SK-N-SH (cell line): ENCODE measurements around the gene BCL11B. TPM values are rescaled to one million over a fixed set of nuclear protein-coding genes. Genes with fewer than 3 reads are reported as not detected.
A peak's percentile ranks its signal among the peaks of the same experiment; 100 is the strongest.

Experiments used
- CTCF ChIA-PET: fragments of 300-600, 350-600 bp; formaldehyde crosslinking; extraction: SDS; loops from one replicate; lab custom pipeline; 2021; lab: Yijun Ruan, JAX
- POLR2A ChIA-PET: fragments of 350-600 bp; sonication (Branson Sonifier 250); formaldehyde crosslinking; extraction: SDS; loops from one replicate; lab custom pipeline; 2020; ENCODE audit warnings: antibody characterized with exemption, inconsistent platforms; lab: Yijun Ruan, JAX
- DNase-seq: peaks from one replicate; pipeline ENCODE4 v3.0.0; 2012
- H2AFZ ChIP-seq: fragments of 200-600 bp; sonication (generic); 2 replicates; pipeline ENCODE4 v1.8.1; 2016; ENCODE audit warnings: antibody characterized with exemption, mild to moderate bottlenecking, low read depth
- H3F3A ChIP-seq: fragments of 200-600 bp; sonication (generic); replicated peaks from 2 replicates; pipeline ENCODE3; 2016; ENCODE audit warnings: antibody characterized with exemption, mild to moderate bottlenecking; ENCODE audit not compliant: insufficient read depth
- H3K27ac ChIP-seq, 2 experiments: fragments of 200-500 bp in 1 of 2; fragments of 200-600 bp in 1 of 2; sonication (Bioruptor generic) in 1 of 2; sonication (generic), shearing (Covaris generic) in 1 of 2; 2 replicates each; pipeline versions ENCODE4 v1.5.1 to v1.6.1; 2014 to 2016; ENCODE audit warnings: low read depth in 2 of 2, inconsistent platforms in 1 of 2, low read length in 1 of 2, mild to moderate bottlenecking in 1 of 2, mixed read lengths in 1 of 2
- H3K27me3 ChIP-seq: fragments of 200-600 bp; sonication (generic), shearing (Covaris generic); 2 replicates; pipeline ENCODE4 v1.6.1; 2016; ENCODE audit warnings: mixed run types; ENCODE audit not compliant: insufficient read depth
- H3K36me3 ChIP-seq, 2 experiments: fragments of 200-500 bp in 1 of 2; fragments of 200-600 bp in 1 of 2; sonication (Bioruptor generic) in 1 of 2; sonication (generic) in 1 of 2; replicated peaks in 1 of 2; 2 replicates each; pipeline versions ENCODE3 to v1.5.1; 2014 to 2016; ENCODE audit warnings: low read length in 1 of 2, mild to moderate bottlenecking in 1 of 2; ENCODE audit not compliant: insufficient read depth in 2 of 2, control insufficient read depth in 1 of 2
- H3K4me1 ChIP-seq, 2 experiments: fragments of 200-500 bp in 1 of 2; fragments of 200-600 bp in 1 of 2; sonication (Bioruptor generic) in 1 of 2; sonication (generic), shearing (Covaris generic) in 1 of 2; 2 replicates each; pipeline versions ENCODE4 v1.5.1 to v1.6.1; 2014 to 2016; ENCODE audit warnings: low read depth in 1 of 2, low read length in 1 of 2, mixed run types in 1 of 2; ENCODE audit not compliant: insufficient read depth in 2 of 2, control insufficient read depth in 1 of 2
- H3K4me2 ChIP-seq: fragments of 200-600 bp; sonication (generic), shearing (Covaris generic); 2 replicates; pipeline ENCODE4 v1.6.1; 2017; ENCODE audit warnings: mixed run types
- H3K4me3 ChIP-seq, 2 experiments: fragments of 200-500 bp in 1 of 2; fragments of 200-600 bp in 1 of 2; sonication (Bioruptor generic) in 1 of 2; sonication (generic), shearing (Covaris generic) in 1 of 2; 2 replicates each; pipeline versions ENCODE4 v1.5.1 to v1.8.1; 2014 to 2016; ENCODE audit warnings: low read depth in 2 of 2, inconsistent platforms in 1 of 2, low read length in 1 of 2, mild to moderate bottlenecking in 1 of 2, mixed read lengths in 1 of 2, moderate library complexity in 1 of 2
- H3K79me2 ChIP-seq: fragments of 200-600 bp; sonication (generic); 2 replicates; pipeline ENCODE4 v1.8.1; 2017; ENCODE audit warnings: mild to moderate bottlenecking; ENCODE audit not compliant: insufficient read depth
- H3K9ac ChIP-seq: fragments of 200-600 bp; sonication (generic); 2 replicates; pipeline ENCODE4 v1.6.1; 2017; ENCODE audit warnings: mixed run types
- H3K9me2 ChIP-seq: fragments of 200-600 bp; sonication (generic); 2 replicates; pipeline ENCODE4 v1.6.1; 2017; ENCODE audit warnings: mixed run types
- H3K9me3 ChIP-seq: fragments of 200-600 bp; sonication (generic); 2 replicates; pipeline ENCODE4 v1.6.1; 2017; ENCODE audit warnings: mixed run types, mild to moderate bottlenecking, moderate library complexity
- H4K20me1 ChIP-seq: fragments of 200-600 bp; sonication (generic); 2 replicates; pipeline ENCODE4 v1.6.1; 2017; ENCODE audit warnings: mild to moderate bottlenecking, mixed run types; ENCODE audit not compliant: insufficient read depth
- CTCF ChIP-seq: fragments of 200-600 bp; sonication (generic); IDR thresholded peaks from 2 replicates; pipeline ENCODE4 v1.6.1; 2017; ENCODE audit warnings: antibody characterized with exemption, mild to moderate bottlenecking, moderate library complexity
- ELF1 ChIP-seq: IDR thresholded peaks from 2 replicates; pipeline ENCODE4 v1.4.0; 2012
- FOSL2 ChIP-seq: IDR thresholded peaks from 2 replicates; pipeline ENCODE4 v1.4.0; 2012; ENCODE audit warnings: low read depth, mild to moderate bottlenecking, moderate library complexity, borderline replicate concordance
- FOXJ3 ChIP-seq: sonication (generic); formaldehyde crosslinking; IDR thresholded peaks from 2 replicates; pipeline ENCODE4 v1.5.1; 2020; ENCODE audit warnings: mild to moderate bottlenecking, missing genetic modification reagents
- GATA2 ChIP-seq: sonication (generic); formaldehyde crosslinking; IDR thresholded peaks from 2 replicates; pipeline ENCODE4 v1.5.0; 2020; ENCODE audit warnings: mild to moderate bottlenecking, missing genetic modification reagents
- MEF2A ChIP-seq: IDR thresholded peaks from 2 replicates; pipeline ENCODE4 v1.4.0; 2012; ENCODE audit warnings: low read depth, borderline replicate concordance
- POLR2AphosphoS5 ChIP-seq: IDR thresholded peaks from 2 replicates; pipeline ENCODE4 v1.6.1; 2012; ENCODE audit warnings: low read depth, low read length
- REST ChIP-seq: IDR thresholded peaks from 2 replicates; pipeline ENCODE4 v1.6.1; 2012; ENCODE audit warnings: mild to moderate bottlenecking, low read depth, low read length, moderate library complexity
- SIN3A ChIP-seq: IDR thresholded peaks from 2 replicates; pipeline ENCODE4 v1.6.1; 2012; ENCODE audit warnings: low read depth, mild to moderate bottlenecking, low read length, moderate library complexity, borderline replicate concordance
- TCF12 ChIP-seq: IDR thresholded peaks from 2 replicates; pipeline ENCODE4 v1.4.0; 2012
- USF1 ChIP-seq: IDR thresholded peaks from 2 replicates; pipeline ENCODE4 v1.4.0; 2012; ENCODE audit warnings: low read depth, borderline replicate concordance
- USF2 ChIP-seq: fragments of 150-350 bp; IDR thresholded peaks from 2 replicates; pipeline ENCODE4 v1.6.1; 2017; ENCODE audit warnings: antibody characterized with exemption, low read length, low read depth, borderline replicate concordance
- WGBS: methylation state at CpG from one replicate; pipeline ENCODE4 v1.1.6; 2017; ENCODE audit warnings: low lambda C conversion rate; 5-methylcytosine and 5-hydroxymethylcytosine counted together
- polyA plus RNA-seq, 3 experiments: library from polyadenylated mRNA; depleted of rRNA; stranded (reverse); fragments of >200 nt; gene quantifications; 2 replicates each; pipeline ENCODE4 v1.2.3, GENCODE V29; 2012

BCL11B gene
- polyA plus RNA-seq, 1 of the 3 experiments (the other 2 are of a cell fraction) = not detected

- no peaks in the 10 kb centered on the region for H3K9me2 ChIP-seq
- CTCF ChIA-PET = interaction anchor here (1.5 to 2.8 kb wide), 2 partner anchors 15 to 31 kb away, joined by 3 to 8 read pairs; no protein-coding TSS in a partner anchor
- 12% methylated on average over 15 of the region's 15 CpGs for WGBS
- H4K20me1 ChIP-seq = no peaks in the 10 kb centered on the region
- no peak overlapping the region for H3K4me3 ChIP-seq
- TF ChIP-seq SIN3A (no peak), CTCF (no peak), POLR2AphosphoS5 (no peak), FOXJ3 (CRISPR knock-in tag) (no peak)
- H3K79me2 ChIP-seq = no peaks in the 10 kb centered on the region
- no peak overlapping the region for H2AFZ ChIP-seq
- no peak overlapping the region for H3K9ac ChIP-seq
- POLR2A ChIA-PET = no interaction called here
- no peaks in the 10 kb centered on the region for H3K36me3 ChIP-seq
- no peaks in the 10 kb centered on the region for H3K9me3 ChIP-seq
- no peak overlapping the region for H3K4me2 ChIP-seq
- no peaks in the 10 kb centered on the region; a peak in 1 of 4 replicates for H3K4me1 ChIP-seq
- H3K27me3 ChIP-seq = peaks cover 42% of the 10 kb centered on the region
- no peaks in the 10 kb centered on the region for H3F3A ChIP-seq
- no peak for DNase-seq
- H3K27ac ChIP-seq = no peak overlapping the region
Measured at GRCh38 chr14:99235582-99236320, 36.2 kb downstream of the BCL11B start.

GRCh38 chr14:99234961-99235571, 36.9 kb downstream of the BCL11B start:
- H4K20me1 ChIP-seq = no peaks in the 10 kb centered on the region
- H3K36me3 ChIP-seq = no peaks in the 10 kb centered on the region
- no peaks in the 10 kb centered on the region for H3K9me3 ChIP-seq
- 9% methylated on average over 18 of the region's 19 CpGs for WGBS
- DNase-seq = no peak
- H3K4me3 ChIP-seq = no peak overlapping the region
- H3F3A ChIP-seq = no peaks in the 10 kb centered on the region
- no peaks in the 10 kb centered on the region for H3K79me2 ChIP-seq
- H3K27me3 ChIP-seq = peaks cover 43% of the 10 kb centered on the region
- peak; percentile 3; the same call in 1 of the 2 replicates for TF ChIP-seq FOSL2
- no peak for TF ChIP-seq TCF12
- H3K4me1 ChIP-seq = no peaks in the 10 kb centered on the region; a peak in 1 of 4 replicates
- H3K4me2 ChIP-seq = no peak overlapping the region
- CTCF ChIA-PET = interaction anchor here (1.5 to 2.8 kb wide), 2 partner anchors 16 to 31 kb away, joined by 3 to 8 read pairs; no protein-coding TSS in a partner anchor
- no peak overlapping the region for H3K27ac ChIP-seq
- POLR2A ChIA-PET = no interaction called here
- H3K9ac ChIP-seq = no peak overlapping the region
- H3K9me2 ChIP-seq = no peaks in the 10 kb centered on the region
- no peak overlapping the region for H2AFZ ChIP-seq

GRCh38 chr14:99234355-99234754, 37.6 kb downstream of the BCL11B start:
- Histone ChIP-seq H3K4me2 (no peak overlapping the region), H3K9me2 (no peaks in the 10 kb centered on the region), H3K4me1 (no peaks in the 10 kb centered on the region; a peak in 1 of 4 replicates), H3K36me3 (no peaks in the 10 kb centered on the region), H3K79me2 (no peaks in the 10 kb centered on the region), H3K27me3 (peaks cover 42% of the 10 kb centered on the region; the same call in 1 of the 2 replicates), H4K20me1 (no peaks in the 10 kb centered on the region), H3K27ac (no peak overlapping the region), H3K9me3 (no peaks in the 10 kb centered on the region), H2AFZ (no peak overlapping the region), H3K4me3 (no peak overlapping the region), H3K9ac (no peak overlapping the region), H3F3A (no peaks in the 10 kb centered on the region)
- ChIA-PET CTCF (interaction anchor here (0.8 to 2.8 kb wide), 4 partner anchors 16 to 124 kb away, joined by 3 to 8 read pairs (median 3); no protein-coding TSS in a partner anchor), POLR2A (no interaction called here)
- 9% methylated on average over 9 of the region's 9 CpGs for WGBS
- no peak for DNase-seq
- TF ChIP-seq MEF2A = no peak
- no peak for TF ChIP-seq ELF1
- no peak for TF ChIP-seq REST
- TF ChIP-seq USF1 = no peak
- TF ChIP-seq FOSL2 = no peak
- no peak for TF ChIP-seq USF2
- TF ChIP-seq GATA2 (CRISPR knock-in tag) = no peak
